GM21737 (cell line): ENCODE results near the gene GTSE1.

Source experiments
- ATAC-seq: cut with Tn5 transposase; IDR thresholded peaks from one replicate; pipeline ENCODE4 v1.9.1; 2021; ENCODE audit warnings: mild to moderate bottlenecking, moderate library complexity; ENCODE audit not compliant: unreplicated experiment

GTSE1 gene

DNA sequence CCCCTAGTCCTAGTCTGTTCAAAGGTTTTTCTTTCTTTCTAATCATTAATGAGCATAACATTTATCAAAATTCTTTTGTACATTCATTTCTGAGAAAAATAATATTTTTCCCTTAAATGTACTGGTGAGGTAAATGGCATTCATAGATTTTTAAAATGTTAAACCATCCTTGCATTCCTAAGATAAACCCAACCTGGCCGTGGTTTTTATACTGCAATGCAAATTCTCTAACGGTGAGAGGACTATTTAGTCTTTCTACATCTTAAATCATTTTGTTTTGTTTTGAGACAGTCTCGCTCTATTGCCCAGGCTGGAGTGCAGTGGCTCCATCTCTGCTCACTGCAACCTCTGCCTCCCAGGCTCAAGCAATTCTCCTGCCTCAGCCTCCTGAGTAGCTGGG, 79.4 kb downstream of the GTSE1 start:
- no peak for ATAC-seq

DNA sequence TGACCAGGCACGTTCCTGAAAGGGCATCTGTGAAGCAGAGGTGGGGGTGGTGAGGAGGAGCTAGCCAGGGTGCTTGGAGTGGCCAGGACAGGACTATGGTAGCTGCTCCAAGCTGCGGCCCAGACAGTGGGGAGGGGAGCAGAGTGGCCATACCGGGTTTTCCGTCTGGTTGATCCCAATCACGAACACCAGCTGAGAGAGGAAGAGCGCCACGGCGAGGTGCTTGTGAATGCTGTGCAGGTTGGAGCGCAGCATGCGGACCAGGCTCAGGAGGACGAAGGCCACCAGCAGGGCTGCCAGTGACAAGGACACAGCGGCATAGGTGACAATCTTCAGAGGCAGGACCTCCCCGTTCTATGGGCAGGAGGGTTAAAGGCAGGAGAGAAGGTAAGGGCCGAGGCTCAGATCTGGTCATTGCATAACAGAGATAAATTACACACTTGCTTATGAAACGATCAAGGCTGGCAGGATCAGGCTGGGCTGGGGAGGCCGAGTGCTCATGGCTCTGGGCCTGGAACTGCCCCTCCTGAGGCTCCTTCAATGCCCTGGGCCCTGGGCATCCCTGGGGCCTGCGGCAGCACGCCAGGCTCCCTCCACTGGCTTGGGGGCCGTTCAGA, 80.3 kb downstream of the GTSE1 start:
- ATAC-seq = no peak

DNA sequence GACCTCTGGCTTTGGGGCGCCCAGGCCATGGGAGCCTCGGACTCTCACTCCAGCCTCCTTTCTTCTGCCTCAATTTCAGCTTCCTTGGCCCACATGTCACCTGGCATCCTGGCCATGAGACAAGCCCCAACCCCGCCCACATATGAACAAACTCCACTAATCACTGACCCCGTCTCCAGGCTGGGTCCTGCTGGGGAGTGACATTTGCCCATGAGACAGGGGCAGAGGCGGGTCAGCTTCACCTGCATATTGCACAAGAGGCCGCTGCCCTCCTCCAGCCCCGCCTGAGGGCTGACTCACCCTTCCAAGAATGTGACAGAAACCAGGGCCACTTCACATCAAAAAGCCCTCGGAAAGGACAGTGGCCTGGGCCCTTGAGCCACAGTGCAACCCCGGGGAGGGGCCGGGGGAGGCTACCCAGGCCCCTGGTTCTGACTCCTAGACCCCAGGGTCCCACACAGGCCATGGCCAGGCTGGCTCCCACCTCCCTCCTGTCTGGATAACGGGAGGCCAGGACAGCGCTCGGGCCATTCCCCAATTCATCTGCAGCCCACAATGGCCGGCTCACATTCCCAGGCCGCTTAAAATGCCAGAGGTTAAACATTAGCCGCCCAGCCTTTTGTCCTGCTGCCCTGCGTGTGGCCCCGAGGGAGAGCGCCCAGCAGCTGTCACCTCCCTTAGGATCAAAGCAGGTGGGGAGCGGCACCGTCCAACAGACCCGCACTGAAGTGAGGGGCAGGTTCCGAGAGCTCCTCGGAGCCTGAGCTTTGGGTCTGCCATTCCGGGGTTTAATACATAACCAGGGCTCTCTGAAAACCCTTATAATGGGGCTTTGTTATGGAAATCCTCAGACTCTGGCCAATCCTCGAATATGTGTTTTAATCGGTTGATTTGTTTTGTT, 81.1 kb downstream of the GTSE1 start:
- no peak for ATAC-seq

DNA sequence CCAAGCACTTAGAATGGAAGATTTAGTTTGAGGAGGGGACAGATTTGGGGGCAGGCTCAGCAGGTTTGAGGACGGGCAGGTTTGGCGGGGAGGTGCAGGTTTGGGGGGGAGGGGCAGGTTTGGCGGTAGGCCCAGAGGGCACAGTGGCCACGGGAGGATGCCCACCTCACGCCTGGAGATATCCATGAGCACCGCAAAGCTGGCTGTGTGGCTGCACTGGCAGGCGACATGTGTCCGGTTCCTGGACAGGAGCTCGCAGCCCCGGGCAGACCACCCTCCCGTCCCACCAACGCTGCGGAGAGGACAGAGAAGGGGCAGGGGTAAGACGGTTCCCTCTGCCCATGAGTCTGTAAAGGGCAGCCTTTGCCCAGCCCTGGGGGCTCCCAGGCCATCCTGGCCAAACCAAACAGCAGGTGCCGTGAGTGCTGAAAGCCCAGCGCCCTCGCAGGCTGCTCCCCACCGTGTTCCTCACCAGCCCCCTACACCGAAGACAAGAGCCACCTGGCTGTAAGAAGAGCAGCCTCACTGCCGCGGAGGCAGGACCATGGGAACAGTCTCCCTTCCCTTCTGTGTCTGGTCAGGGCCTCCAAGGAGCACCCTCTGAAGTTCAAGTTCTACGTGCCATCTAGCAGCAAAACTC, 81.9 kb downstream of the GTSE1 start:
- ATAC-seq = no peak

DNA sequence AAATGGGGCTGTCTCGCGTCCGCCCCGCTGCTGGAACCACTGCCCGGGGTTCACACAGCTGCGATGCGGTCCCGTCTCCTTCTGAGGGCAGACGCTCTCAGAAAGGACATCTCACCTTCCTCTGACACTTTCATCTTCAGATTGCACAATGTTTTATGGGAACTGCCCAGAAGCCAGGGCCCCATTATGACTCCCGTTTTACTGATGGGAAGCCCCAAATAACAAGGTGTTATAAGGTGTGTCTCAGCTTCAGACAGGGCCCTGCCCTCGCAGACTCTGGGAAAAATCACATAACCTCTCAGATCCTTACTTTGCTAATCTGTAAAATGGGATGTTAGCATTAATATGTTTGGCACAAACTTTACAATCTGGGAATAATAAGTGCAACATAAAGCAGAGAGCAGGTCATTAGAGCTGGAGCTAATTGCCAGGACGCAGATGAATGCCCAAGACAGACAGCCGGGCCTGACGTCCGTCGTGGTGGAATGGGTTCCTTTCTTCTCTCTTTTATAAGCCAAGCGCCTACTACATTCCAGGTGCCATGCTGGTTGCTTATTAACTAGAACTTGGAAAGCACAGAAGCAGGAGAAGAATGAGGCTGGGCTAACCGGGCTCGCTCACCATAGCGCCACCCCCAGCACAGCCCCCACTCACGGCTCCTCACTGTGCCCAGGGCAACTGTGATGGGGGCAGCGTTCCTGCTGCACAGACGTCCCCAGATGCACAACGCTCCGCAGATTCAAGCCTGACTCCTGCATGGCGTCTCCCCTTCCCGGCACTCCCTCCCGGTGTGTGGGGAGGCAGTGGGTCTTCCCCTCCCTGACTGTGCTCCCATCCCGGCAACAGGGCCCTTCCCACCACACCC, 82.6 kb downstream of the GTSE1 start:
- no peak for ATAC-seq

DNA sequence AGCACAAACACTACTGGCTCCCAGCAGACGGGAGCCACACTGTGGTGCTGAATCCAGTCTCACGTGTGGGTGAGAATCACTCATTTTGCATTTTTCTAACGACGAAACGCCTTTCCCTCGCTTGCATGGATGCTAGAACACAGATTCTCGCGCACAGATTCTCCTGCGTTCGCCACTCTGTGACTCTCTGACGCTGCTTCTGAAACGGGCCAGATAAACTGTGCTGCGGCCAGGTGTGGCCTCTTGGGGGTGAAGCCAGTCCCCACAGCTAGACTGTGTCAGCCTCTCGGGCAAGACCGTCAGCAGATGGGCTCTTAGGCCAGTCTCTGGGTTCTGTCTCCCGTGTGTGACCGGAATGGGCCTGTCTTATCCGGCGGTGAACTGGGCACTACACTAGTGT, 83.4 kb downstream of the GTSE1 start:
- no peak for ATAC-seq
